HG03469 (cell line): ENCODE measurements around the gene RUSC1.
"Not testable (repeated sequence)": the region's sequence is repeated elsewhere in the genome, so short reads cannot be mapped to it uniquely, and the experiment has no call there.

ENCODE experiments used
- ATAC-seq: cut with Tn5 transposase; IDR thresholded peaks from one replicate; pipeline ENCODE4 v1.9.1; 2021; ENCODE audit warnings: mild to moderate bottlenecking, moderate library complexity, moderate number of reproducible peaks; ENCODE audit not compliant: unreplicated experiment

Gene RUSC1, protein sequence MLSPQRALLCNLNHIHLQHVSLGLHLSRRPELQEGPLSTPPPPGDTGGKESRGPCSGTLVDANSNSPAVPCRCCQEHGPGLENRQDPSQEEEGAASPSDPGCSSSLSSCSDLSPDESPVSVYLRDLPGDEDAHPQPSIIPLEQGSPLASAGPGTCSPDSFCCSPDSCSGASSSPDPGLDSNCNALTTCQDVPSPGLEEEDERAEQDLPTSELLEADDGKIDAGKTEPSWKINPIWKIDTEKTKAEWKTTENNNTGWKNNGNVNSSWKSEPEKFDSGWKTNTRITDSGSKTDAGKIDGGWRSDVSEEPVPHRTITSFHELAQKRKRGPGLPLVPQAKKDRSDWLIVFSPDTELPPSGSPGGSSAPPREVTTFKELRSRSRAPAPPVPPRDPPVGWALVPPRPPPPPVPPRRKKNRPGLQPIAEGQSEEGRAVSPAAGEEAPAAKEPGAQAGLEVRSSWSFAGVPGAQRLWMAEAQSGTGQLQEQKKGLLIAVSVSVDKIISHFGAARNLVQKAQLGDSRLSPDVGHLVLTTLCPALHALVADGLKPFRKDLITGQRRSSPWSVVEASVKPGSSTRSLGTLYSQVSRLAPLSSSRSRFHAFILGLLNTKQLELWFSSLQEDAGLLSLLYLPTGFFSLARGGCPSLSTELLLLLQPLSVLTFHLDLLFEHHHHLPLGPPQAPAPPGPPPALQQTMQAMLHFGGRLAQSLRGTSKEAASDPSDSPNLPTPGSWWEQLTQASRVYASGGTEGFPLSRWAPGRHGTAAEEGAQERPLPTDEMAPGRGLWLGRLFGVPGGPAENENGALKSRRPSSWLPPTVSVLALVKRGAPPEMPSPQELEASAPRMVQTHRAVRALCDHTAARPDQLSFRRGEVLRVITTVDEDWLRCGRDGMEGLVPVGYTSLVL

DNA sequence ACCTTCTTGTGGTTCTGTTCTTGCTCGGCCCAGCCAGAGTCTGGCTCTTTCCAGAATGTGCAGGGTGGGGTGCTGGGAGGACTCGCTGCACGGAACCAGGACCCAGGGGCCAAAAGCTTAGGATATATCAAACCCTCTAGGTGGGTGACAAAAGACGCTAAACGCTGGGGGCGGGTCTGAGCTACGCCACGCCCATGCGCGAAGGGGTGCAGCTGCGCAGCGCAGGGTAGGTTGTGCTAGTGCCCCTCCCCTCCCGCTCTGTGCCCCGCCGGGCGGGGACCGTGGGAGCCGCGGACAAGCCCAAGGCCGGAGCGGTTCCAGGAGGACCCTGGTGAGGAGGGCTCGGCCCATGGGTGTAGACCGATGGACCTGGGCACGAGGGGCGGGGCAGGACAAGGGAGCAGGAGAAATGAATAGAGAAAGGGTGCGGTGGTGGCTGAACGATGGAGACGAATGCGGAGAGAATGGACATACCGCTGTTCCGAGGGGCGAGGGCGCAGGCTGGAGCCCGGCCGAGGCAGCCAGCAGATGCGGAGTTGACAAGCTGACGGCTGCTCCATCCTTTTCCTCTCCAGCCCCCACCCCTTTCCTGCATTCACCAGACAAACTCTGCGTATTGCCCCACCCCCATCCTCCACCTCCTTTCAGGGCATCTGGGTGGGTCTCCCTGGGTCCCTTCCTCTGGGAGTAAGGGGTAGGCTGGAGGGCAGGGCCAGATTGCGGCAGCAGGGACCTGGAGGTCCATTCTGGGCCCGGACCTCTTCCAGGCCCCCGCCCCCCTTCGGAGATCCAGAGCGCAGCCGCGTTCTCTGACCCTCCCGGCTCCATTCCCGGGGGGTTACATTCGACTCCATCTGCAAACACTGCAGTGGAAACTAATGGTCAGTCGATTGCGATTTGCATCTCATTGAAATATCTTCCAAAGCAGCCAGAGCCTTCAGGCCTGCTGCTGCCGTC is at the start of gene RUSC1:
Gene RUSC1 (plus strand): TSS at position 234 of the 957 bp plus-strand sequence. CDS start 880 bp downstream, outside the sequence.
- no peak for ATAC-seq

DNA sequence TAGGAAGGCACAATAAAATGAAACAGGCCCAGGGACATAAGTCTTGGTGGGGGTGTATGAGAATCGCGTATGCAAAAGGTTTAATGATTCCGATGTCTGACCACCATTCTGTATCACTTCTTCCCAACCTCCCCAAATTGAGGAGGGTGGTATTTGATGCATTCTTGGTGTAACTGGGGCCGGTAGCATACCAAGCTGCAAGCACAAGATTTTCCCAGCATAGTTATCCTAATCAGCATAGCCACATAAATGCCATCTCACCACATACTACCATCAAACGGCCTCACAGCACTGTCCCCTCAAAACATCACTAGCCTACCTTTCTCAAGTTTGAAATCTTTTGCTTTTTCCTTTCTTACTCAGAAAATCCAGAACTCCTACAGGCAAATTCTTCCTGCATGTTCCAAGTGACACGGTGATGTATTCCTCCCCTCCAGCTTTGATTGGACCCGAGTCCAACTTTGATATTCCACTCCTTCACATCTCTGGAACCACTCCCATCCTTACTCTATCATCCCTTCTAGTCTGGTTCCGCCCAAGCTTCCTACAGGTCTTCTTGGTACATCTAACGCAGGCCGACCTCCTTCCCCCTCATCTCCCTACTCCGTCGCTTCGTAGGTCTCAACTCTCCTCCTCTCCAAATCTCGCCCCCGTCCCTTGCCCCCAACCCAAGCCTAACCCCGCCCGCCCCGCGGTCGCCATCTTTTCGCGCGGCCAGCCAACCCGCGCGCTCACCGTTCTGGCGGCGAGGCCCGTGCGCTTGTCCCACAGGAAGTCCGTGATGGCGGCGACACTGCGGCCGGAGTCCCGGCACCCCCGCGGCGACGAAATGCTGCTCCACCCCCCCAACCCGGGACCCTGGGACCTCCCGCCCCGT is 48.0 kb upstream of the RUSC1 start:
- no peak for ATAC-seq

DNA sequence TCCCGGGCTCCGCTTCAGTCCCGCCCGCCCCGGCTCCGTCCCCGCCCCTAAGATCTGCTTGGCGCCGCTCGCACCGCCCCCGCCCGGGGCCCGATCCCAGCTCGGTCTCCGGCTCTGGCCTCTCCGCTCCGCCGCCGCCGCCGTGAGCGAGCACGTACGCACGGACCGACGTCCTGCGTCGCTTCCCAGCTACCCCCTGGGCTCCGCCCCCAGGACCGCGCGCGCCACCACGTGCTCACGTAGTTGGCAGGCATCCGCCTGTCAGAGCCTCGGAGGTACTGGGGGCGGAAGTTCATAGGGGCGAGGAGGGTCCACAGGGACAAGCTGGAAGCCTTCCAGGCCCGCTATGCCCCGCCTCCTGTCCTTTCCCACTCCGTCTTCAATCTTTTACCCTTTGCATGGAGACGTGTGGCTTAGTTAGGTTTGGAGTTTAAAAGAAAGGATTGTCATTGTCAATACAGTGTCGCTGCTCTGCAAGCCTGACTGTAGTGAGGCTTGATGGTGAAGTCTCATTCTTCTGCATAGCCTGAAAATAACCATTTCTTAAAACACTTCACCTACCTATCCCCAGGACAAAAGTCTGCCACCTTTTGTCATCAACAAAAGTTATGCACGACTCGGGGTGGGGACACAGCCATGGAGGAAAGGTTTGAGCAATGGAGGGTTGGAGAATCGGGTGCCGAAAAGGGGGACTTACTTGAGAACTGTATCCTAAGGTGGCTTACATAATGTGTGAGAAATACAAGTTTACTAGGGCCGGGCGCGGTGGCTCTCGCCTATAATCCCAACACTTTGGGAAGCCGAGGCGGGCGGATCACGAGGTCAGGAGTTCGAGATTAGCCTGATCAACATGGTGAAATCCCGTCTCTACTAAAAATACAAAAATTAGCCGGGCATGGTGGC is 47.1 kb upstream of the RUSC1 start, which contains the start of gene CLK2:
Gene CLK2 (minus strand): TSS at position 162 of the 903 bp plus-strand sequence. CDS start 2,527 bp downstream, outside the sequence.
- ATAC-seq = peak; percentile 67

DNA sequence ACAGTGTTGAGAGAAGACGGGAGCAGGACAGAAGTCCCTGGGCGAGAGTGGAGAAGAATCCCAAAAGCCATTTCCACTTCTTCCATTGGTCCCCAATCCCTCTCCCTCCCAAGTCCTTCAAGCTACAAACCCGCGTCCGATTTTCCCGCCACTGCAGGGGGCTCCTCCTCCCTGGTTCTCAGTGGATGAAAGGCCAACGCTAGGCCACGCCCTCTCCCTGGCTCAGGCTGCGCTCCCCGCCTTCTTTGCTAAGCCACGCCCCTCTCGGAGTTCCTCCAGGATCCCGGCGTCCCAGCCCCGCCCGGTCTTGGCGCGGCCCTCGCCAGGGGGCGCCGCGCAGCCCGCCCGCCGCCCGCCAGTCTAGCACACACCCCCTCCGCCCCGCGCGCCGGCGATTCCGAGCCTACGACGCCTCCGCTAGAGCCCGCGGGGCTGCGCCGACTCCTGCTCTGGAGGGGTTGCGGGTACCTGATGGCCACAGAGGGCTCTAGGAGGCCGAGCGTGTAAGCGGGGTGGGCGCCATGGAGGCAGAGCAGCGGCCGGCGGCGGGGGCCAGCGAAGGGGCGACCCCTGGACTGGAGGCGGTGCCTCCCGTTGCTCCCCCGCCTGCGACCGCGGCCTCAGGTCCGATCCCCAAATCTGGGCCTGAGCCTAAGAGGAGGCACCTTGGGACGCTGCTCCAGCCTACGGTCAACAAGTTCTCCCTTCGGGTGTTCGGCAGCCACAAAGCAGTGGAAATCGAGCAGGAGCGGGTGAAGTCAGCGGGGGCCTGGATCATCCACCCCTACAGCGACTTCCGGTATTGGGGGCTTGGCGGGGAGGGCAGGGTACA is 43.4 kb upstream of the RUSC1 start, which contains the start of gene HCN3:
Gene HCN3 (plus strand): TSS at position 394 of the 832 bp plus-strand sequence. CDS start 128 bp downstream, at position 522.
- ATAC-seq = peak; percentile 50

DNA sequence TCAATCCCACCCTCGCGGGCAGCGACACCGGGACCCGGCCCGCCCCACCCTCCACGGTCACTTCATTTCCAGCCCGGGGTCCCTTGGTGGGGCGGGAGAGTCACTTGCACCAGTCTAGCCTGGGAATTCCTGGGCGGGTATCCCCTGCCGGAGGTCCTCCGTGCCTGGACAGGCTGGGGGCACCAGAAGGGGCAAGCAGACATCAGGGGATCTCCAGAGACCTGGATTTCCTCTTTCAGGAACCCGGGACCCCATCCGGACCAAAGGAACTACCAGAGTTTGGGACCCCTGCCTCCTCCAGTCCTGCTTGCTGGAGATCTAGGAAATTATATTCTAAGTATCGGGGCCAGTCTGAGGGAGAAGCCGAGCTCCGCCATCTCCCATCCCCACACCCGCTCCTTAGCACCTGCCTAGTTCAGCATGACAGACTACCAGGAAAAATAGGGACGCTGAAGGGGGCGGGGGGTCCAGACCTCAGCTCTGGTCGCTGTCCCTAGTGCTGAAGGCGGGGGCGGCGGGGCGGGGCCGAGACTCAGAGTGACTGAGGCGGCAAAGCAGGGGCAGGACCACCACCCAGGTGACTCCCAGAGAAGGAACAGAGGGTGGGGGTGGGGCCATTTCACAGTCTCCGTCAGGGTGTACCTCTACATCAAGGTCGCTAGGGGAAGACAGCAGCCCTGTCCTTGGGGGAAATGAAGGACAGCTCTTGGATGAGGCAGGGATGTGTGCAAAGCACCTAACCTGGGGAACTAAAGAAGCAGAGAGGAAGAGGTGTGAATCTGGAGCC is 42.6 kb upstream of the RUSC1 start:
- ATAC-seq = no peak

DNA sequence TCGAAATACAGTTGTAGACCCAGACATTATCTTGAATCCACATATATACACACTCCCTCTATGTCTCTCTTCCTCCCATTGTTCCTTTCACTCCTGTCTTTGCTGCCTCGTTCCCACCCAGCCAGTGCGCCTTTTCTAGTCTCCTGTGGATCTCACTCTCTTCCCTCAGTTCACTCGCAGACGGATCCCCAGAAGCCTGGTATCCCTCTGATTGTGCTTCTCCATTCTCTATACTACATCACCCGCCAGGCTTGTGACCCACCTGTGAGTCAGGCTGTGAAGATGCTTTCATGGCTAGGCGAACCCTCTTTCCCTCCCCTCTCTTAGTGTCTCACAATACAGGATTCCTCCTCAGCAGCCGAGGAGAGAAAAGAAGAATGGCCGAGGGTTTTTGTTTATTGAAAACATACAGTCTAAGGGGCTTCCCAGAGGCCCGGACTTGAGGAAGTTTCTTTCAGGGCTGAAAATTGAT is 42.0 kb upstream of the RUSC1 start:
- ATAC-seq = no peak

DNA sequence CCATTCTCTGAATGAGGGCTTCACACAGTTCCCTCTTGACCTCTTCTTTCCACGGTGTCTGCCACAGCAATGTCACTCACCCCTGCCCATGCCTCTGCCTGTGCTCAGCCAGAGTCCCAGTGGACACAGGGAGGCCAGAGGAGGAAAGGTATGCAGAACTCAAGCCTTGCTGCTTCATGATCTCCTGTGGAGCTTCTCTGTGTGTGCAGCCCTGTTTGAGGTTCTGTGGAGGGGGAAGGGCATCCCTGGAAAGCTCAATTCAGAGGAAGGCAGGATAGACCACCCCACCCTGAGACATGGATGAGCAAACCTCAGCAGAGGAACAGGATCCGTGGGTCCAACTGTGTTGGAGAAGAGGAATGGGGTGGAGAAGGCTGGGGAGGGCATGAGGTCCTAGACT is 41.4 kb upstream of the RUSC1 start:
- no peak for ATAC-seq

DNA sequence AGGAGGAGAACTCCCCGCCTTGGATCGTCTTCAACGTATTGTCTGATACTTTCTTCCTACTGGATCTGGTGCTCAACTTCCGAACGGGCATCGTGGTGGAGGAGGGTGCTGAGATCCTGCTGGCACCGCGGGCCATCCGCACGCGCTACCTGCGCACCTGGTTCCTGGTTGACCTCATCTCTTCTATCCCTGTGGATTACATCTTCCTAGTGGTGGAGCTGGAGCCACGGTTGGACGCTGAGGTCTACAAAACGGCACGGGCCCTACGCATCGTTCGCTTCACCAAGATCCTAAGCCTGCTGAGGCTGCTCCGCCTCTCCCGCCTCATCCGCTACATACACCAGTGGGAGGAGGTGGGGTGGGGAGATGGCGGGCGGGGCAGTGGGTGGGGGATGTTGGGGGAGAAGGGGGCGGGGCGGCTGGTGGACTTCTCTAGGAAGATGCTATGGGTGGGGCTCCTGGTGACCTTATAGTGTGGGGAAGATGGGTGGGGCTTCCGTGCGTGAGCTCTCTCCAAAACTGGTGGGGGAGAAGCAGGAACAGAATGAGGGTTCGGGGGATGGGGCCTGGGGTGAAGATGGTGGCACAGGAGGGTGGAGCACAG is 38.1 kb upstream of the RUSC1 start:
- no peak for ATAC-seq

DNA sequence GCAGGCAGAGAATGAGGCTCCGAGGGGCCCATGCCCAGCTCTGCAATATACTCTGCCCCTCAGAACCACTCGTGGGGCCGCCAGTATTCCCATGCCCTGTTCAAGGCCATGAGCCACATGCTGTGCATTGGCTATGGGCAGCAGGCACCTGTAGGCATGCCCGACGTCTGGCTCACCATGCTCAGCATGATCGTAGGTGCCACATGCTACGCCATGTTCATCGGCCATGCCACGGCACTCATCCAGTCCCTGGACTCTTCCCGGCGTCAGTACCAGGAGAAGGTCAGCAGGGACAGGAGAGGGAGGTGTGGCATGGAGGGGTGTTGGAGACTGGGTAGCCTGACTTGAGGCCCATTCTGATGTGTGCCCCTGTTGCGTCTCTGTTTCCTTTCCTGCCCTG is 36.2 kb upstream of the RUSC1 start:
- ATAC-seq = no peak

DNA sequence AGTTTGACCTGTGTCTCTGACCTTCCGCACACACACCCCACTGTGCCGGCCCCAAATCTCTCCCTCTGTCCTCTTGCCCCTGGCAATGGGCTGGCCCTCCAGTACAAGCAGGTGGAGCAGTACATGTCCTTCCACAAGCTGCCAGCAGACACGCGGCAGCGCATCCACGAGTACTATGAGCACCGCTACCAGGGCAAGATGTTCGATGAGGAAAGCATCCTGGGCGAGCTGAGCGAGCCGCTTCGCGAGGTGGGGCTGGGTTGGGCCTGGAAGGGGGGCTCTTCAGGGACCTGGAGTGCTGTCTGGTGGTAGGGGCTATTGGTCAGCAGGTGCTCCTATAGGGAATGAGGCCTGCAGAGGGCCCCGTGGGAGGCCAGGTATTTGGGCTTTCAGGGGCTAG is 35.6 kb upstream of the RUSC1 start:
- no peak for ATAC-seq

DNA sequence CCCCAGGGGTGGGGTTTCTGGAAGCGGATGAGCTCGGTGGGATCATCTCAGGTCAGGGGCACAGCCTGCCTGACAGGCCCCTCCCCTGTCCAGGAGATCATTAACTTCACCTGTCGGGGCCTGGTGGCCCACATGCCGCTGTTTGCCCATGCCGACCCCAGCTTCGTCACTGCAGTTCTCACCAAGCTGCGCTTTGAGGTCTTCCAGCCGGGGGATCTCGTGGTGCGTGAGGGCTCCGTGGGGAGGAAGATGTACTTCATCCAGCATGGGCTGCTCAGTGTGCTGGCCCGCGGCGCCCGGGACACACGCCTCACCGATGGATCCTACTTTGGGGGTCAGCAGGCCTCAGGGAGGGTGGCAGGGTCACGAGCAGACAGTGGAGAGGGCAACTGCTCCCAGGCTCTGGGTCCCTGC is 35.1 kb upstream of the RUSC1 start:
- no peak for ATAC-seq

DNA sequence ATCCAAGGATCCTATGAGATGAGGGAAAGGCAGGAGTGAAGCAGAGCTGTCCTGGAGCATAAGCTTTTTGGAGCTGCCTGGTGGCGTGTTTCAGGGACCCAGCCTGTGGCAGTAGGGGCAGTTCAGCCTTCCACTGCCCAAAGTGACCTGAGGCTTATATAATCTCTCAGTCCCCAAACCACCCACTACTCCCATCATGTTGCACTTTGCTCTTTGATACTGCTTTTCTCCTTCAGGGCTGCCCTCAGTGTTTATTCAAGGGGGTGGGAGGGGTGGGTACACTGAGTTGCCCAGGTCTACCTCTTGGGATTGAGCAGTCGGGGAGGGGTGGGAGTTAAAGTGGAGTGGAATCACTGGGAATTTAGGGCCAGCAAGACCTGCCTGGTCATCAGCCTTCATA is 34.1 kb upstream of the RUSC1 start:
- ATAC-seq = no peak

DNA sequence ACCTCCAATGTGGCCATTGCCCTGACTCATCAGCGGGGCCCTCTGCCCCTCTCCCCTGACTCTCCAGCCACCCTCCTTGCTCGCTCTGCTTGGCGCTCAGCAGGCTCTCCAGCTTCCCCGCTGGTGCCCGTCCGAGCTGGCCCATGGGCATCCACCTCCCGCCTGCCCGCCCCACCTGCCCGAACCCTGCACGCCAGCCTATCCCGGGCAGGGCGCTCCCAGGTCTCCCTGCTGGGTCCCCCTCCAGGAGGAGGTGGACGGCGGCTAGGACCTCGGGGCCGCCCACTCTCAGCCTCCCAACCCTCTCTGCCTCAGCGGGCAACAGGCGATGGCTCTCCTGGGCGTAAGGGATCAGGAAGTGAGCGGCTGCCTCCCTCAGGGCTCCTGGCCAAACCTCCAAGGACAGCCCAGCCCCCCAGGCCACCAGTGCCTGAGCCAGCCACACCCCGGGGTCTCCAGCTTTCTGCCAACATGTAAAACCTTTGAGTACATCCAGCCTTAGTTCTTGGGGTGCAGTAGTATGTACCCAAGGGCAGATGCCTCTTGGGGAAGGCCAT is 32.6 kb upstream of the RUSC1 start:
- ATAC-seq = no peak

DNA sequence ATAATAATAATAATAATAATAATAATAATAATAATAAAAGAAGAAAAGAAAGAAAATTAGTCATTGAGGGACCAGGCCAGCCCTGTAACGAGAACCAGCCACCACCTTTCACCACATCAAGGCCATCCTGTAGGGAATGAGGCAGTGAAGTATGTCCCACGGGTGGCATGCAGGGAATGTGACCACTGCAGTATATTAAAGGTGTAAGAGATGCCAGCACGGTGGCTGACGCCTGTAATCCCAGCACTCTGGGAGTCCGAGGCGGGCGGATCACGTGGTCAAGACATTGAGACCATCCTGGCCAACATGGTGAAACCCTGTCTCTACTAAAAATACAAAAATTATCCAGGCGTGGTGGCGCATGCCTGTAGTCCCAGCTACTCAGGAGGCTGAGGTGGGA is 29.7 kb upstream of the RUSC1 start:
- ATAC-seq = not testable (repeated sequence)

DNA sequence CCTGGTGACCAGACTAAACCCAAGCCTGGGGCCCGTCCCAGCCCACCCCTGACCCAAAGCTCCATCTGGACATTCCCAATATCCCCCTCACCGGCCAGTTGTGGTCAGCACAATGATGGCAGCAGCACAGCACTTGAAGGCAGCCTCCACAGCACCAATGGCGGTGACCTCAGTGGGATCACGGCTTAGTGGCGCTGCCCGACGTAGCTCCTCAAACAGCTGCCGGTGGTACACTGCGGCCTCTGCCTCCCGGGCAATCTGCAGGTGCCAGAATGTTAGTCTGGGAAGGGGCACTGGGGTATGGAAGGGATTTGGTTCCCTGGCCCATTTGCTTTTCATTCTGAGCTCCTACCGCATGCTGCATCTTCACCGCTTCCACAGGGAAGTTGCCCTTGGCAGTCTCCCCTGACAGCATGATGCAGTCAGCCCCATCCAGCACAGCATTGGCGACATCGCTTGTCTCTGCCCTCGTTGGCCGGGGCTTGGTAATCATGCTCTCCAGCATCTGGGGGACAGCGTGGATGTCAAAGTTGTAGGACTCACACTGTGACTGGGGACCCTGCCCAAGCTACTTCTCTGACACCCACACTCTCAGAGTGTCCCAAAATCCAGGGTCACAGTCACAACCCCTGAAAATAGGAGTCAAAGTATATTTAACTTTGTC is 27.5 kb upstream of the RUSC1 start:
- no peak for ATAC-seq
